ENCODE results near the gene SPINT2. TPM values are rescaled to one million over a fixed set of nuclear protein-coding genes. Genes with fewer than 3 reads are reported as not detected.

The SPINT2 gene
- total RNA-seq, 3 donors from 2014 or later (not counting 1 experiment from before 2014, with no cell fraction given): 2.7 to 13.7 (median 6.9) TPM

- Mint-ChIP-seq H3K27ac (no peak overlapping the region), H3K4me1 (no peaks in the 10 kb centered on the region), H3K9me3 (no peaks in the 10 kb centered on the region), H3K36me3 (no peaks in the 10 kb centered on the region), H3K4me3 (no peak overlapping the region), H3K27me3 (ENCODE audit: low read depth in 2 of 2) (no peaks in the 10 kb centered on the region)
- Histone ChIP-seq H3K27me3 (ENCODE audit: control insufficient read depth, insufficient read depth, low read length) (no peaks in the 10 kb centered on the region), H3K9me3 (ENCODE audit: control insufficient read depth, insufficient read depth, low read length) (no peaks in the 10 kb centered on the region), H3K4me1 (ENCODE audit: control insufficient read depth, insufficient read depth, low read length) (peaks cover 9% of the 10 kb centered on the region), H3K4me3 (ENCODE audit: low read length) (no peak overlapping the region), H3K27ac (ENCODE audit: low read length) (no peak overlapping the region), H3K36me3 (ENCODE audit: control insufficient read depth, insufficient read depth, low read length) (no peaks in the 10 kb centered on the region)
- intact Hi-C loops (cut with micrococcal nuclease): no loop called here
- TF ChIP-seq CTCF (IDR thresholded peaks at IDR 0.05): no peak
- ATAC-seq (no peak), DNase-seq (no peak)
- WGBS (ENCODE audit: insufficient coverage): 87% methylated on average over 13 of the region's 13 CpGs
Measured at GRCh38 chr19:38290631-38291147, 26.3 kb downstream of the SPINT2 start.

GRCh38 chr19:38291855-38292254 lies 27.5 kb downstream of the SPINT2 start:
- H3K9me3 Mint-ChIP-seq: no peaks in the 10 kb centered on the region
- DNase-seq (no peak), ATAC-seq (no peak)
- no peak for TF ChIP-seq CTCF (IDR thresholded peaks at IDR 0.05)
- intact Hi-C loops (cut with micrococcal nuclease): no loop called here
- no peaks in the 10 kb centered on the region for H3K27me3 Mint-ChIP-seq (ENCODE audit: low read depth in 2 of 2)
- no peak overlapping the region for H3K27ac Mint-ChIP-seq
- no peak overlapping the region for H3K4me3 ChIP-seq (ENCODE audit: low read length)
- H3K9me3 ChIP-seq (ENCODE audit: control insufficient read depth, insufficient read depth, low read length): no peaks in the 10 kb centered on the region
- no peak overlapping the region for H3K4me3 Mint-ChIP-seq
- no peaks in the 10 kb centered on the region for H3K36me3 Mint-ChIP-seq
- 87% methylated on average over 15 of the region's 15 CpGs for WGBS (ENCODE audit: insufficient coverage)
- H3K27me3 ChIP-seq (ENCODE audit: control insufficient read depth, insufficient read depth, low read length): no peaks in the 10 kb centered on the region
- peaks cover 9% of the 10 kb centered on the region for H3K4me1 ChIP-seq (ENCODE audit: control insufficient read depth, insufficient read depth, low read length)
- H3K27ac ChIP-seq (ENCODE audit: low read length): no peak overlapping the region
- no peaks in the 10 kb centered on the region for H3K4me1 Mint-ChIP-seq
- no peaks in the 10 kb centered on the region for H3K36me3 ChIP-seq (ENCODE audit: control insufficient read depth, insufficient read depth, low read length)

- TF ChIP-seq CTCF (IDR thresholded peaks at IDR 0.05): no peak
- peaks cover 7% of the 10 kb centered on the region for H3K4me1 ChIP-seq (ENCODE audit: control insufficient read depth, insufficient read depth, low read length)
- H3K36me3 Mint-ChIP-seq: no peaks in the 10 kb centered on the region
- 91% methylated on average over 9 of the region's 9 CpGs for WGBS (ENCODE audit: insufficient coverage)
- H3K27ac Mint-ChIP-seq: no peak overlapping the region
- DNase-seq: no peak
- intact Hi-C loops (cut with micrococcal nuclease): no loop called here
- no peaks in the 10 kb centered on the region for H3K9me3 ChIP-seq (ENCODE audit: control insufficient read depth, insufficient read depth, low read length)
- H3K4me3 ChIP-seq (ENCODE audit: low read length): no peak overlapping the region
- no peak for ATAC-seq
- H3K9me3 Mint-ChIP-seq: no peaks in the 10 kb centered on the region
- H3K27ac ChIP-seq (ENCODE audit: low read length): no peak overlapping the region
- no peaks in the 10 kb centered on the region for H3K27me3 ChIP-seq (ENCODE audit: control insufficient read depth, insufficient read depth, low read length)
- no peaks in the 10 kb centered on the region for H3K36me3 ChIP-seq (ENCODE audit: control insufficient read depth, insufficient read depth, low read length)
- H3K4me1 Mint-ChIP-seq: no peaks in the 10 kb centered on the region
- H3K4me3 Mint-ChIP-seq: no peak overlapping the region
- H3K27me3 Mint-ChIP-seq (ENCODE audit: low read depth in 2 of 2): no peaks in the 10 kb centered on the region
Measured at GRCh38 chr19:38293281-38293680, 28.9 kb downstream of the SPINT2 start.

- Mint-ChIP-seq H3K36me3 (no peaks in the 10 kb centered on the region), H3K4me3 (no peak overlapping the region), H3K4me1 (no peaks in the 10 kb centered on the region), H3K27ac (no peak overlapping the region), H3K27me3 (ENCODE audit: low read depth in 2 of 2) (no peaks in the 10 kb centered on the region), H3K9me3 (no peaks in the 10 kb centered on the region)
- intact Hi-C loops (cut with micrococcal nuclease): no loop called here
- H3K27ac ChIP-seq (ENCODE audit: low read length): no peak overlapping the region
- 83% methylated on average over 8 of the region's 8 CpGs for WGBS (ENCODE audit: insufficient coverage)
- ATAC-seq (no peak), DNase-seq (no peak)
- no peaks in the 10 kb centered on the region for H3K36me3 ChIP-seq (ENCODE audit: control insufficient read depth, insufficient read depth, low read length)
- no peak for TF ChIP-seq CTCF (IDR thresholded peaks at IDR 0.05)
- H3K4me1 ChIP-seq (ENCODE audit: control insufficient read depth, insufficient read depth, low read length): no peaks in the 10 kb centered on the region
- H3K9me3 ChIP-seq (ENCODE audit: control insufficient read depth, insufficient read depth, low read length): no peaks in the 10 kb centered on the region
- H3K27me3 ChIP-seq (ENCODE audit: control insufficient read depth, insufficient read depth, low read length): no peaks in the 10 kb centered on the region
- no peak overlapping the region for H3K4me3 ChIP-seq (ENCODE audit: low read length)
Measured at GRCh38 chr19:38294090-38294489, 29.7 kb downstream of the SPINT2 start.

Data from natural killer cell (primary cell).